Measurements from ENCODE around the gene B3GALNT1. TPM values are rescaled to one million over a fixed set of nuclear protein-coding genes. Genes with fewer than 3 reads are reported as not detected.
A peak's percentile ranks its signal among the peaks of the same experiment; 100 is the strongest.
"Not testable (repeated sequence)": the region's sequence is repeated elsewhere in the genome, so short reads cannot be mapped to it uniquely, and the experiment has no call there.

Gene B3GALNT1
- total RNA-seq, 1 donor from 2014 or later, result 2.6 TPM

DNA sequence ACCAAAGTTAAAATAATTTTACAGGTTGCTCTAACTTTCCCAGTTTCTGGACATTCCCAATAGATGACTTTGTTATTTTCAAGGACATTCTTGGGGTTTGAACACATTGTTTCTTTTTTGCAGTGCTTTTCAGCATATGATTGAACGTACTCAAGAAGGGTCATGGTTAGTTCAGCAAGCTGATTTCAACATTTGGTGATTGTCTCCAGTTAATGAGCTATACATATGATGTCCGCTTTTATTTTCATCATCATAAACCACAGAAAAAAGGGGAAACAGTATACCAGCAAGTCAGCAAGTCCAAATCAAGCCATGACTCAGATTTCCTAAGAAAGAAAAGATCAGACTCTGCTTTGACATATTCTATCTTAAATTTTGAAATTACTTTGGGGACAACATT is 69.4 kb downstream of the B3GALNT1 start:
- Mint-ChIP-seq H3K36me3 (ENCODE audit: low read depth) (peaks cover 3% of the 10 kb centered on the region), H3K4me3 (no peak overlapping the region), H3K4me1 (ENCODE audit: low read depth) (peaks cover 14% of the 10 kb centered on the region), H3K27me3 (ENCODE audit: insufficient read depth) (no peaks in the 10 kb centered on the region), H3K27ac (no peak overlapping the region), H3K9me3 (peaks cover 32% of the 10 kb centered on the region)
- intact Hi-C loops (cut with micrococcal nuclease), result no loop called here
- no peak for DNase-seq (ENCODE audit: low spot score)

DNA sequence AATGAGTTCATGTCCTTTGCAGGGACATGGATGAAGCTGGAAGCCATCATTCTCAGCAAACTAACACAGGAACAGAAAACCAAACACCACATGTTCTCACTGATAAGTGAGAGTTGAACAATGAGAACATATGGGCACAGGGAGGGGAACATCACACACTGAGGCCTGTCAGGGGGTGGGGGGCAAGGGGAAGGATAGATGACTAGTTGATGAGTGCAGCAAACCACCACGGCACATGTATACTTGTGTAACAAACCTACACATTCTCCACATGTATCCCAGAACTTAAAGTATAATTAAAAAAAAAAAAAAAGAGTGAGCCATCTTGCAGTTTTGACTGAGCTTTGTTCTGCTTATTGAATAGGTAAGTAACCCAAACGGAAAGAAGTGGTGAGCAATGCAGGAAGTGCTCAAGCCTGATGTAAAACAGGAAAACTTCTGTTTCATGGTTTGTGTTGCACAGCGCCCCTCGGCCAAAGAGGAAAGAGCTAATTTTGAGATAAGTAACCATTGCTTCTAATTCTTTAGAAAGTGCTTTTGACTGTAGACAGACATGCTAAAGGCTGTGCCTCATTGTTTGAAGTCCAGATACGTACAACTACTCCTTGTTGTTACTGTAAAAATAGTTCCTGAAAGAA is 70.1 kb downstream of the B3GALNT1 start:
- peak overlapping the region; percentile 61 for H3K27ac Mint-ChIP-seq
- peaks cover 32% of the 10 kb centered on the region for H3K9me3 Mint-ChIP-seq
- DNase-seq (ENCODE audit: low spot score); H3K36me3 Mint-ChIP-seq (ENCODE audit: low read depth); H3K4me3 Mint-ChIP-seq; intact Hi-C loops (cut with micrococcal nuclease); H3K27me3 Mint-ChIP-seq (ENCODE audit: insufficient read depth): not testable (repeated sequence)
- peaks cover 14% of the 10 kb centered on the region for H3K4me1 Mint-ChIP-seq (ENCODE audit: low read depth)

Other genes with a start within 250 kb of the B3GALNT1 start
- 74.5 and 79.6 TPM in 2 replicates for gene NMD3, start 116.0 kb upstream of the B3GALNT1 start, total RNA-seq